Activated effector memory CD4-positive, alpha-beta T cell treated with Interleukin-2 at 50 U/mL for 16 hours (primary cell): Measurements from ENCODE around the gene CDC42EP1.
"Not testable (repeated sequence)": the region's sequence is repeated elsewhere in the genome, so short reads cannot be mapped to it uniquely, and the experiment has no call there.

ENCODE experiments used
- DNase-seq: peaks from one replicate; pipeline ENCODE4 v3.0.0-alpha.2; 2020

CDC42EP1 gene

GRCh38 chr22:37588546-37589215 is 28.4 kb downstream of the CDC42EP1 start:
- no peak for DNase-seq

GRCh38 chr22:37589636-37590035 is 29.4 kb downstream of the CDC42EP1 start:
- no peak for DNase-seq

DNA sequence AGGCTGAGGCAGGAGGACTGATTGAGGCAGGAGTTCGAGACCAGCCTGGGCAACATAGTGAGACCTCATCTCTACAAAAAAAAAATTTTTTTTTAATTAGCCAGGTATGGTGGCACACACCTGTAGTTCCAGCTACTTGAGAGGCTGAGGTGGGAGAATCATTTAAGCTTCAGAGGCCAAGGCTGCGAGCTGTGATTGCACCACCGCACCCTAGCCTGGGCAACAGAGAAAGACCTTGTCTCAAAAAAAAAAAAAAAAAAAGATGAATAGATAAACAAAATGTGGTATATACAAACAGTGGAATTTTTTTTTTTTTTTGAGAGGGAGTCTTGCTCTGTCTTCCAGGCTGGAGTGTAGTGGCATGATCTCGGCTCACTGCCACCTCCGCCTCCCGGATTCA is 30.8 kb downstream of the CDC42EP1 start:
- DNase-seq: not testable (repeated sequence)

- DNase-seq: no peak
Measured at GRCh38 chr22:37591823-37592404, 31.6 kb downstream of the CDC42EP1 start.

- no peak for DNase-seq
Measured at GRCh38 chr22:37594237-37594636, 34.0 kb downstream of the CDC42EP1 start.

DNA sequence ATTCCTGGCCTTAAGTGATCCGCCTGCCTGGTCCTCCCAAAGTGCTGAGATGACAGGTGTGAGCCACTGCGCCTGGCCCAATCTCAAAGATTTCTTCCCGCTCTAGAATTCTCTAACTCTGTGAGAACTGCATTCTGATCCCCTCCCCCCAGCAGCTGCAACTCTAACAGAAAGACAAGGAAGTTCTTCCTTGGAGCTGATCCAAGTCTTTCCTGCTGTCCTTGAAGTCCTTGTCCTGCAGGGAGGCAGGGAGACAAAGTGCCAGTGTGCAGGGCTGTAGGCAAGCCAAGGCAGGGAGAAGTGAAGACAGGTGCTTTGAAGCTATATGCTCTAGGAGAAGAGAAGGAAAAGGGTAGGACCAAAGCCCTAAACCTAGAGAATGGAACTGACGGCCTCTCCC is 38.9 kb downstream of the CDC42EP1 start:
- DNase-seq: no peak

DNA sequence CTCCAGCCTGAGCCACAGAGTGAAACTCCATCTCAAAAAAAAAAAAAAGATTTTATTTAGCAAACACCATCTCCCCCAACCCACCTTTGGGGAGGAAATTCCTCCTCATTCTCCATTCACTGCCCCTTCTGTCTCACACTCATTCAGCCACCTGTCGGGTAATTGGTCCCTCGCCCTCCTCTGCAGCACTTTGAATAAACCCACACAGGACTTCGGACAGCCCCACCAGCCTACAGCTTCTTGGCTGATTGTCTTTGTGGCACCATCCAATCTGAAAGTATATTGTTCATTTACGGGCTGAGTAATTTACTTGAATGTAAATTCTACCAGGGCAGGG is 40.9 kb downstream of the CDC42EP1 start:
- no peak for DNase-seq

DNA sequence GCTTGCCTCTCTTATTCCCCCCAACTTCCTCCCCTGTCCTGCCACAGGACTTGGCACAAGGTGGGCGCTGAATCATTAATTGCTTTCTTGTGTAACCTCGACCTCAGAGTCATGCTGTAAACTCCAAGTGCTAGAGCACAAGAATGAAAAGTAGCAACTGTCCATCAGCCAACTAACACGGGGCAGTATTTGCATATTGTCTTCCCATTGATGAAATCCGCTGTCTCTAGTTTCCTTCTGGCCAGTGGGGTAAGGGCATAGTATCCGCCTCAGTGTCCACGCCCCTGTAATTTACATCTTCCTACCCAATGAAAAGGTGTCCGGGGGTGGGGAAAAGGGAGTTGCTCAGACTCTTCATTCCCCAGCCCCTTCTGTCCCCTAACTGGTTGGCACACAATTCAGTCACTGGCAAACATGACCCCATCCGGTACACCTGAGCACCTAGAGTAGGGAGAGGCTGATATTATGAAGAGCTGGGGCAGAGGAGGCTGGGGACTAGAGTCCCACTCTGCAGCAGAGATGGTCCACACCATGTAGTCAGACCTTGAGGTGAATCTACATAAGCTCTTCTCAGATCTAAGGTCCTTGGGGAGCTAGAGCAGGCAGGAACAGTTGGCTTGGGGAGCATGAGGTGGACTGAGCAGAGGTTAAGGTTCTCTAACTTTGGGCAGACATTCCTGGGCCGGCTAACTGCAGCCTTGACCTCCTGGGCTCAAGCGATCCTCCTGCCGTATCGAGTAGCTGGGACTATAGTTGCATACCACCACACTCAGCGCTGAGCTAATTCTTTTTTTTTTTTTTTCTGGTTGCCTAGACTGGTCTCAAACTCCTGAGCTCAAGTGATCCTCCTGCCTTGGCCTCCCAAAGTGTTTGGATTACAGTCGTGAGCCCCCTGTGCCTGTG is 41.5 kb downstream of the CDC42EP1 start:
- no peak for DNase-seq

- not testable (repeated sequence) for DNase-seq
Measured at GRCh38 chr22:37602546-37603277, 42.4 kb downstream of the CDC42EP1 start.

DNA sequence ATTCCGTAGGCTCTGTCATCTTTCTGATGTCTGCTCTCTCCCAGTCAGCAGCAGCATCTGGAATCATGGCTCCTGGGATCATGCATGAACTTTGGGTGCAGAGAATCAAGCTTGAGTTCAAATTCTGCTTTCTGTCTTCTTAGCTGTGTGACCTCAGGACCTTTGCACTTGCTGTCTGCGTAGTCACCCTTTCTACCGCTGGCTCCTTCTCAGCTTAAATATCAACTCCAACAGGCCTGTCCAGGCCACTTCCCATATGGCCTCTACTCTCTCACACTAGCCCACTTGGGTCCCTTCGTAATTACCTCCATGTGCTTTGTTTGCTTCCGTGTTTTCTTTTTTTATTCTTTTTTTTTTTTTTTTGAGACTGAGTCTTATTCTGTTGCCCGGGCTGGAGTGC is 43.8 kb downstream of the CDC42EP1 start:
- no peak for DNase-seq

DNA sequence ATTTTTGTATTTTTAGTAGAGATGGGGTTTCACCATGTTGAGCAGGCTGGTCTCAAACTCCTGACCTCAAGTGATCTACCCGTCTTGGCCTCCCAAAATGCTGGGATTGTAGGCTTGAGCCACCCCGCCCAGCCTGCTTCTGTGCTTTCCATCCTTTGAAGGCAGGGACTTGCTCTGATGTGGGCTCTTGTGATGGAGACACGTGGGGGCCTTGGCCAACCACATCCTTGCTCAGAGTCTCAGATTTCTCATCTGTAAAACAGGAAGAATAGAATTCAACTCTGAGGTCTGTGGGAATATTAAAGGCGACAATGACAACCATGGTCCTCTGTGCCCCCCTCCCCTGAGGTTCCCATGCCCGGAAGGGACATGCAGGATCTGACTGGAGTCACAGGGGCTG is 44.6 kb downstream of the CDC42EP1 start:
- peak; percentile 49 for DNase-seq

- DNase-seq: peak; percentile 82
Measured at GRCh38 chr22:37607010-37607934, 47.0 kb downstream of the CDC42EP1 start.

DNA sequence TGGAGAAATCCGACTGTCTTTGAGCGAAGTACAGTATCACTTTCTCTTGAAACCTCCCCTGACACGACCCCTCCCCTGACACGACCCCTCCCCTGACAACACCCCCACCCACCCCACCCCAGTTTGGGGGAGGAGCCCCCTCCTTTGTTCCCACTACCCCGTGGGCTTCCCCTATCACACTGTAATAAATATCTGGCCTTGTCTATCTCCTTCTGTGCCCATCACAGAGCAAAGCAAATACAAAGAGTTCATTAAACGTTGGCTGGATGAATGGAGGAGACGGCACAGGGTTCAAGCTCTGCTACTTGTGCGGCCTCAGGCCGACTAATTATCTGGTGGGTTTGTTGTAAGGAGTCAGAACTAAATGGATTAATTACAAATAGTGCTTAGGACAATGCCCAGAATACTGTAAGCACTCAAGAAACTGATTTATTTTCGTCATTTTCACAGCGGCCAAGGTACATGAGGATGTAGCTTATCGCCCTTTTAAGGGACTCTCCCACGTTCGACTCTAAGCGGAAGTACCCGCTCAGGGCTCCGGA is 47.7 kb downstream of the CDC42EP1 start:
- no peak for DNase-seq

- DNase-seq: peak; percentile 92
Measured at GRCh38 chr22:37608477-37609239, 48.4 kb downstream of the CDC42EP1 start, which contains the start of gene GGA1. GGA1 (plus strand) TSS chr22:37608834; CDS start chr22:37608861, 27 bp downstream.

DNA sequence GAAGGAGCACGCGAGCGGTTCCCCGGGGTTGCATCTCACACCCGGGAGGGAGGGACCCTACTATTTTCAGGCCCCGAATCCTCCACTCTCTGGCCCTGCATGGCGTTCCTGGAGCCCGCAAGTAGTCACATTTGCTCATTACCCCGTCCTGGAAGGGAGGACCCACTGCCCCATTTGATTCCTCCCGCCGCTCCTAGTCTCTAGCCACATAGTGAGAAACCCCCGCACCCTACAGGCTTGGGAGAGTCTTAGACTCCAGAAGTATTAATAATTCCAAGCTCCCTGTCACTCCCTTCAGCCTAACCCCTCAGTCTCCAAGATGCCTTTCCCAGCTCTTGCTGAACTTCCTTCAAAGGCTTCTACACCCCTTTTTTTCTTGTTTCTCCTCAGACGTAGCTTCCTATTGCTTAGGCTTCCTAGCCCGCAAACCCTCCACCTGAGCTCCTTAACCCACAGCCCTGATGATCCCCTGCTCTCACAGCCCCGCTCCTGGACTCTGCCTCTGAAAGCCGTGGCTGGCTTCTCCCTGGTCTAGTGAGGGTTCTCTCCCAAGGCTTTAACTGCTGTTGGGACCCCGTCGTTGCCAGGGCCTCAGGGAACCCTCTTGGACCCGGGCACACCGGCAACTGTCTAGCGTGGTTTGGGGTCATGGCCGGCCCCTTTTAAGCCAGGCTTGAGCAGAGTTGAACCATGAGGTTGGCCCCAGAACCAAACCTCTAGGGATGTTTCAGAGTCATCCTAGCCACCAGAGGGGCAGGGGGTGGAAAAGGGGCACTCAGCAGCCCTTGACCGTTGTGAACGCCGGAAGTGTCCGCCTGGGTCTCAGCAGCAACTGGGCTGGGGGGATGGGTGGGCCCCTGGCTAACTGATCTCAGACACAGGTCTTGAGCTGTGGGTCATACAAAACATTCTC is 49.2 kb downstream of the CDC42EP1 start:
- no peak for DNase-seq

GRCh38 chr22:37610153-37610475 is 49.8 kb downstream of the CDC42EP1 start:
- not testable (repeated sequence) for DNase-seq

DNA sequence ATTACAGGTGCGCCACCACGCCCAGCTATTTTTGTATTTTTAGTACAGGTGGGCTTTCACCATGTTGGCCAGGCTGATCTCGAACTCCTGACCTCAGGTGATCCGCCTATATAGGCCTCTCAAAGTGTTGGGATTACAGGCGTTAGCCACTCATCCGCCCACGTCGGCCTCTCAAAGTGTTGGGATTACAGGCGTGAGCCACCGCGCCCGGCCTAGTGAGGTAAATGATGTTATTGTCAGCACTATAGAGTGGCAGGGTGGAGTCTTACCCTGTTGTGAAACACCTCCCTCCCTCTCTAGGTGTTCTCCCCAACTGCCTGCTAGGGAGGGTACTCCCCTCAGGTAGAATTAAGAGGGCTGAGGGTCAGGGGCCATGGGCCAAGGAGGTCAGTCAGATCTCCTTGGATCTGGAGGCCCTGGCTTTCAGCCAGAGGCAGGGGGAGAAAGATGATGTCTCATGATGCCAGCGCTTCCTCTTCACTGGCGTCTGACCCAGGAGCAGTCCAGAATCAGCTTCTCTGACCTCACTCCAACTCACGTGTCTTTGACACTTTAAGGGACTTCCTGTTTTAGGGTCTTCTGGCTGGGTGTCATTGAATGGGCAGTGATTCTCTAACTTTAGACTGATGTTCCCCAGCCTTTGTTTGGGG is 50.3 kb downstream of the CDC42EP1 start:
- no peak for DNase-seq

DNA sequence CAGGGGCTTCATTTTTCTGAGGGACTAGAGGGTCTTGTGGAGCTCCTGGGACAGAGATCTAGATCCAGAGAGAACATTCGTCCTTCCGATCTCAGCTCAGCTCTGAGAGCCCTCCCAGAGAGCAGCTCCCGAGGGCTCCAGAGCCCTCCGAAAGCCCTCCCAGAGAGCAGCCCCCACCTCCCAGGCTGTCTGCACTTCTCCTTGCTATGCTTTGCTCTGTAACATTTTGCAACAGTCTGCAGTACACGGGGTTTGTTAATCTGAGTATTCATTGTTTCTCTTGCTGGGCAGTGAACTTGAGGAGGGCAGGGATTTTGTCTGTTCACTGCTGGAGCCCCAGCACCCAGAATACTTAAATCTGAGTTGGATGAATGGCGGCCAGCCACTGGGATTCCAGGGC is 50.9 kb downstream of the CDC42EP1 start:
- DNase-seq: no peak
